ENCODE data around the gene USP22.

DNA sequence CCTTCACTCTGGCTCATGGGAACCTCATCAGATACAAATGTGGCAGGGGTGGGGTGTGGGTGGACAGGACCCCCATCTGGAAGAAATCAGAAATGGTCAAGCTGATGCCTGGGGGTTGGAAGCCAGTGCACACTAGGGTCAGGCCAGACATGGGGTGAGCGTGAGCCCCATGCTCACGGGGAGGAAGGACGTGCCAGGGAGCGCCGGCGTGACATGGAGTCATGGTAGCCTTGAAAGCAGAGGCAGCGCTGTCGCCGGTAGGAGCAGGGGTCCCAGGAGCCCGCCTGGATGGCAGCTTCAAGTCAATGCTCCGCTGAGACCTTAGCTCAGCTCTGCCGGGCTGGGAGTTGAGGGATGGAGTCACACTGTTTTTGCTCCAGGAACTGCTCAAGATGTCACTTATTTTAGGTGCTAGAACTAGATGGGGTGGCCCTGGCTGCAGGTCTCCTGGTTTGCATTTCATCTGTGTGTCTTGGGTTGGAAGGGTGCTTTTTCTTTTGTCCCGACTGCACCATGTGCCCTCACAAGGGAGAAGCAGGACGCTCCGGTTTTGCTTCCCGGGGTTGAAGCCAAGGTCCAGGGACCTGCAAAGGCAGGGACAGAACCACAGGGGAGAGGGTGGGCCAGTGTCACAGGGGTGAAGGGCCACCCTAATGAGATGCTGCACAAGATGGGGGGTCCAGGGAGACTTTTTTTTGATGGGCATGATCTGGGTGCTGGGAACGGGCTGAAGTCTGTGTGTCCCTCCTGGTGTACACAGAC lies 51.4 kb downstream of the USP22 start:
- TF ChIP-seq MAX (IDR thresholded peaks at IDR 0.05) (no peak), CTCF (IDR thresholded peaks at IDR 0.05; ENCODE audit: low read depth, low read length, missing input control) (no peak), YY1 (IDR thresholded peaks at IDR 0.05) (no peak), SP1 (IDR thresholded peaks at IDR 0.05) (no peak), RXRA (IDR thresholded peaks at IDR 0.05) (no peak), RAD21 (IDR thresholded peaks at IDR 0.05) (no peak), JUND (IDR thresholded peaks at IDR 0.05) (no peak), FOXA2 (IDR thresholded peaks at IDR 0.05) (no peak), FOXA1 (IDR thresholded peaks at IDR 0.05) (no peak), TAF1 (conservative IDR thresholded peaks at IDR 0.05) (no peak), EGR1 (IDR thresholded peaks at IDR 0.05; ENCODE audit: low read depth in 2 of 2) (no peak)
- TF ChIP-seq, protein P1, sequence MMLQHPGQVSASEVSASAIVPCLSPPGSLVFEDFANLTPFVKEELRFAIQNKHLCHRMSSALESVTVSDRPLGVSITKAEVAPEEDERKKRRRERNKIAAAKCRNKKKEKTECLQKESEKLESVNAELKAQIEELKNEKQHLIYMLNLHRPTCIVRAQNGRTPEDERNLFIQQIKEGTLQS (IDR thresholded peaks at IDR 0.05): no peak
- TF ChIP-seq, protein P2, sequence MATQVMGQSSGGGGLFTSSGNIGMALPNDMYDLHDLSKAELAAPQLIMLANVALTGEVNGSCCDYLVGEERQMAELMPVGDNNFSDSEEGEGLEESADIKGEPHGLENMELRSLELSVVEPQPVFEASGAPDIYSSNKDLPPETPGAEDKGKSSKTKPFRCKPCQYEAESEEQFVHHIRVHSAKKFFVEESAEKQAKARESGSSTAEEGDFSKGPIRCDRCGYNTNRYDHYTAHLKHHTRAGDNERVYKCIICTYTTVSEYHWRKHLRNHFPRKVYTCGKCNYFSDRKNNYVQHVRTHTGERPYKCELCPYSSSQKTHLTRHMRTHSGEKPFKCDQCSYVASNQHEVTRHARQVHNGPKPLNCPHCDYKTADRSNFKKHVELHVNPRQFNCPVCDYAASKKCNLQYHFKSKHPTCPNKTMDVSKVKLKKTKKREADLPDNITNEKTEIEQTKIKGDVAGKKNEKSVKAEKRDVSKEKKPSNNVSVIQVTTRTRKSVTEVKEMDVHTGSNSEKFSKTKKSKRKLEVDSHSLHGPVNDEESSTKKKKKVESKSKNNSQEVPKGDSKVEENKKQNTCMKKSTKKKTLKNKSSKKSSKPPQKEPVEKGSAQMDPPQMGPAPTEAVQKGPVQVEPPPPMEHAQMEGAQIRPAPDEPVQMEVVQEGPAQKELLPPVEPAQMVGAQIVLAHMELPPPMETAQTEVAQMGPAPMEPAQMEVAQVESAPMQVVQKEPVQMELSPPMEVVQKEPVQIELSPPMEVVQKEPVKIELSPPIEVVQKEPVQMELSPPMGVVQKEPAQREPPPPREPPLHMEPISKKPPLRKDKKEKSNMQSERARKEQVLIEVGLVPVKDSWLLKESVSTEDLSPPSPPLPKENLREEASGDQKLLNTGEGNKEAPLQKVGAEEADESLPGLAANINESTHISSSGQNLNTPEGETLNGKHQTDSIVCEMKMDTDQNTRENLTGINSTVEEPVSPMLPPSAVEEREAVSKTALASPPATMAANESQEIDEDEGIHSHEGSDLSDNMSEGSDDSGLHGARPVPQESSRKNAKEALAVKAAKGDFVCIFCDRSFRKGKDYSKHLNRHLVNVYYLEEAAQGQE (IDR thresholded peaks at IDR 0.05): no peak
- TF ChIP-seq, protein P3, sequence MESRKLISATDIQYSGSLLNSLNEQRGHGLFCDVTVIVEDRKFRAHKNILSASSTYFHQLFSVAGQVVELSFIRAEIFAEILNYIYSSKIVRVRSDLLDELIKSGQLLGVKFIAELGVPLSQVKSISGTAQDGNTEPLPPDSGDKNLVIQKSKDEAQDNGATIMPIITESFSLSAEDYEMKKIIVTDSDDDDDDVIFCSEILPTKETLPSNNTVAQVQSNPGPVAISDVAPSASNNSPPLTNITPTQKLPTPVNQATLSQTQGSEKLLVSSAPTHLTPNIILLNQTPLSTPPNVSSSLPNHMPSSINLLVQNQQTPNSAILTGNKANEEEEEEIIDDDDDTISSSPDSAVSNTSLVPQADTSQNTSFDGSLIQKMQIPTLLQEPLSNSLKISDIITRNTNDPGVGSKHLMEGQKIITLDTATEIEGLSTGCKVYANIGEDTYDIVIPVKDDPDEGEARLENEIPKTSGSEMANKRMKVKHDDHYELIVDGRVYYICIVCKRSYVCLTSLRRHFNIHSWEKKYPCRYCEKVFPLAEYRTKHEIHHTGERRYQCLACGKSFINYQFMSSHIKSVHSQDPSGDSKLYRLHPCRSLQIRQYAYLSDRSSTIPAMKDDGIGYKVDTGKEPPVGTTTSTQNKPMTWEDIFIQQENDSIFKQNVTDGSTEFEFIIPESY (IDR thresholded peaks at IDR 0.05): no peak

Measured in liver (tissue), 3 donors.